Adipocyte (in vitro differentiated cells): Measurements from ENCODE around the gene MICAL2.
A peak's percentile ranks its signal among the peaks of the same experiment; 100 is the strongest.

ENCODE experiments used
- DNase-seq: peaks from one replicate; pipeline ENCODE4 v3.0.0-alpha.2; 2015; ENCODE audit warnings: low read depth
- H3K27me3 ChIP-seq: replicated peaks from 2 replicates; pipeline ENCODE4 v1.7.0; 2013; ENCODE audit warnings: mild to moderate bottlenecking, low read length, moderate library complexity; ENCODE audit not compliant: control insufficient read depth, insufficient read depth
- H3K36me3 ChIP-seq: 2 replicates; pipeline ENCODE4 v1.7.0; 2013; ENCODE audit warnings: low read length, mild to moderate bottlenecking, moderate library complexity; ENCODE audit not compliant: control insufficient read depth, insufficient read depth, severe bottlenecking
- H3K4me1 ChIP-seq: 2 replicates; pipeline ENCODE4 v1.7.0; 2013; ENCODE audit warnings: mild to moderate bottlenecking, low read length, moderate library complexity; ENCODE audit not compliant: control insufficient read depth, insufficient read depth
- H3K4me3 ChIP-seq: 2 replicates; pipeline ENCODE4 v1.7.0; 2013; ENCODE audit warnings: mild to moderate bottlenecking, low read length, moderate library complexity
- H3K9ac ChIP-seq: 2 replicates; pipeline ENCODE4 v1.7.0; 2013; ENCODE audit warnings: mild to moderate bottlenecking, low read length, moderate library complexity
- H3K9me3 ChIP-seq: 2 replicates; pipeline ENCODE4 v1.7.0; 2013; ENCODE audit warnings: mild to moderate bottlenecking, low read length, moderate library complexity; ENCODE audit not compliant: control insufficient read depth

Gene MICAL2

DNA sequence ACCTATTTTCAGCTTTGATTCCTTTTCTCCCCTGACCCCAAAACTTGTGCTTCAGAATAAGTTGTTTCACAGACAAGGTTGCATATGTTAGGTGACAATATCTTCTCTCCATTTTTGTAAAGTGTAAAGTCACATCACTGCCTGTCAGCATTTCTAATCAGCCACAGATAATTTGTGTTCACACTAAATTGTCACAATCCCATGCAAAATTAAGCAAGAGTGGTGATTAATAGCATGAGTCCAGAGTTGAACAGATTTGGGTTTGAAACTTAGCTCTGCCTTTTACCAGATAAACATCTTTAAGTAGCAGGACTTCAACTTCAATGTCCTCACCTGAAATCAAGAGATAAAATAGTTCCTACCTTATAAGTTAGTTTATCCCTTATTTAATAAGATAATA is 80.1 kb downstream of the MICAL2 start:
- no peak for DNase-seq
- Histone ChIP-seq H3K9ac (no peak overlapping the region), H3K4me3 (no peak overlapping the region), H3K4me1 (no peaks in the 10 kb centered on the region), H3K27me3 (no peaks in the 10 kb centered on the region), H3K36me3 (no peaks in the 10 kb centered on the region), H3K9me3 (no peaks in the 10 kb centered on the region)

DNA sequence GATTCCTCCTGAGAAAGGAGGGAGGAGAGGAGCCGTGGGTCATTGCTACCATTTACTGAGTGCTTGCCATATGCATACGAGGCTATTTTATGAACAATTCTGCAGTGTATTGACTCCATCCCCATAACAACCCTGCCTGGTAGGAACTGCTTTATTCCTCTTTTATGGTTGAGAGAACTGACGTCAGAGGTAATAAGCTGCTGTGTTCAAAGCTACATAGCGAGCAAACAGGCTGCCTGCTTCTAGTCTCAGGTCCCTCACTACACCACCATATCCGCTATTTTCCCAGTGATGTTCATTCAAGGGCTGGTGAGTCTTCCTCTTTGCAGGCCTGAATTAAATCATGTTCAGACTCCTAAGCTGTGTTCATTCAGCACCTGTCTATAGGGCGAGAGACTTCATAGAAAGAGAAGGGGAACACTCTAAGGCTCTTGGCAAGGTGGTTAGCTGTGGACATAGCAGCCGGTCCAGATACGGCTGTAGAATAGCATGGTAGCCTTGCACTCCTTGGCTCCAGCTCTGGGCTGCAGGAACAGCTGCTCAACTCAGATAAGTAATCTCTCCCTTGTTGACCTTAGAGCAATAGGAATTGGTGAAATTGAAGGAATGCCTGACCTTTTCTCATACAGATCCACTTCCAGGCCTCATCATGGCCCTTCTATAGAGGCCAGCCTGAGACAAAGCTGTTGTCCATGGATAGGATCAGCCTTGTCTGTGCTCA is 82.6 kb downstream of the MICAL2 start:
- Histone ChIP-seq H3K4me1 (no peaks in the 10 kb centered on the region), H3K4me3 (no peak overlapping the region), H3K9ac (no peak overlapping the region), H3K9me3 (no peaks in the 10 kb centered on the region), H3K36me3 (no peaks in the 10 kb centered on the region), H3K27me3 (no peaks in the 10 kb centered on the region)
- DNase-seq: no peak

DNA sequence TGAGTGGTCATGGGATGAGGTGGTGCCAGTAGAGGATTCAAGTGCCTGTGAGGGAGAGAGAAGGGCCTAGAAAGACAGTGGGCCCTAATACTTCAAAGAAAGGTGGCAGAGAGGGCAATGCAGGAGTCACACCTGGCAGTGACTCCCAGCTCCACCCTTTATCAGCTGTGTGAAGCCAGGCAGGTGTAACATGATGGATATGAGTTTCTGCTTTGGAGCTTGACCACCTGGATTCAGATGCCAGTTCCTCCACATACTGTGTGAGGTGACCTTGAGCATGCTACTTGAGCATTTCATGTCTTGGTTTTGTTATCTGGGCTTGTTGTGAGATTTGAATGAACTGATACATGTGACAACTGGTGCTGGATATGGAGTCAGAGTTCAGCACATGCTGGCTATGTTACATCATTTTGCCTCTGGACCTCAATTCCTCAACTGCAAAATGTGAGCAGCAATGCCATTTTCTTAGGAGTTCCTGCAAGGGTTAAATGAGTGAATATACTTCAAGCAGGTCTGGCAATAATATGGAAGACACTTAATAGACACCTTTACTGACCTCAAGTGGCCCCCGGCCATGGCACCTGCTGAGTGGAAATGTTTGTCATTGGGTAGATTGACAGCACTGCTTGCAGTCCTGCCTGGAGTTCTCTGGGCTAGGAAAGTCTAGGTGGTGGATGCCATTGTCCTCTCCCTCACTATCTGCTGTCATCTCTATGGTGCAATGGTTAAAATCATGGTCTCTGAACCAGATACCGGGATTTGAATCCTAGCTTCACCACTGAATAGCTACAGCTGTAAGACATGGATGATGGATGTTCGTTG is 83.3 kb downstream of the MICAL2 start:
- Histone ChIP-seq H3K9ac (no peak overlapping the region), H3K9me3 (no peaks in the 10 kb centered on the region), H3K27me3 (no peaks in the 10 kb centered on the region), H3K4me1 (no peaks in the 10 kb centered on the region), H3K4me3 (no peak overlapping the region), H3K36me3 (no peaks in the 10 kb centered on the region)
- no peak for DNase-seq

DNA sequence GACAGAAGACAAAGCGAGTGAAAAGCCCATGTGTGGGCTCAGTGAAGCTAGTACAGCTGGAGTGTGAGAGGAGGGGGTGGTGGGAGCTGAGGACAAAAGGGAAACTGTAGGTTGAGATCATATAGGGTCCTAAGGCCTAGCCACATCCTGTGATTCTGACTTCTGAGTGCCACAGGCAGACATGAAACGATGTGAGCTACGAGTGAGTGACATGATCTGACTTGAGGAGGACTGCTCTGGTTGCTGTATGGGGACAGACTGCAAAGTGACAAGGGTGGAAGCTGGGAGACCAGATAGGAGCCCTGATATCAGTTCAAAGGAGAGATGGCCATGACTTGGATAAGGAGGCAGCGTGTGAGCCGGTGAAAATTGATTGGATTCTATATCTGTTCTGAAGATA is 85.4 kb downstream of the MICAL2 start:
- Histone ChIP-seq H3K27me3 (no peaks in the 10 kb centered on the region), H3K4me1 (peaks cover 4% of the 10 kb centered on the region), H3K4me3 (no peak overlapping the region), H3K36me3 (no peaks in the 10 kb centered on the region), H3K9ac (no peak overlapping the region), H3K9me3 (no peaks in the 10 kb centered on the region)
- DNase-seq: no peak

DNA sequence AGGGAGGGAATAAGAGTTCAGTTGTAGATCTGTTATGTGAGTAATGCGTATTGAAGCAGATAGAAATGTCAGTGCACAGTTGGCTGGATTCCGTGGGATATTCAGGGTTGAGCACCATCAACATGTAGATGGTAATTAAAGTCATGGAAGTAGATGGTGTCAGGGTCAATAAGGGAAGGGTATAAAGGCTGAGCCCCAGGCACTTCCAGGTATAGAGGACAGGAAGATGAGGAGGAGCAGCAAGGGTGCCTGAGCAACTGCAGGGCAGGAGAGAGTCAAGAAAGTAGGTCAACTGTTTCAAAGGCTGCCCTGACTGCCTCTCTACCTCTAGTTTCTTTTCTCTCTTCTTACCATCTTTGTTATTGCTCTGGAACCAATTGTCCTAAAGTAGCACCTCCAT is 85.9 kb downstream of the MICAL2 start:
- Histone ChIP-seq H3K27me3 (no peaks in the 10 kb centered on the region), H3K9me3 (no peaks in the 10 kb centered on the region), H3K36me3 (no peaks in the 10 kb centered on the region), H3K9ac (no peak overlapping the region), H3K4me3 (no peak overlapping the region), H3K4me1 (peaks cover 10% of the 10 kb centered on the region)
- DNase-seq: no peak

DNA sequence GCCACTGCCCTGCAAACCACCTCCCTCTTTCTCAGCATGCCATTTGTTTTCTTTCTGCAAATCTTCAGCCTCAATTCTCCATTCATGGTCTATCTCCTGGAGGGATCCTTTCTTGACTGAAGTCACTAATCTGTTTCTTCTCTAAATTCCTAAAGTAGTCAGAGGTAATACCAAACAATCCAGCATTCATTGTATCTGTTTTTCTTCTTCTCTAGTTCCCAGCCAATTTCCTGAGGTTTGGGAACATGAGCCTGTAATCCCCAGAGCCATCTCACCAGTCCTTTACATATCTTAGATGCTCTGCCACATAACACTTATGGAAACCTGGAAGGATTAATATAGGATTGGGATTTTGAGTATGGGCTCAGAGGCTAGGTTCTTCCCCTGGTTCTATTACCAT is 86.5 kb downstream of the MICAL2 start:
- peaks cover 13% of the 10 kb centered on the region for H3K4me1 ChIP-seq
- no peak for DNase-seq
- H3K4me3 ChIP-seq: no peak overlapping the region
- H3K27me3 ChIP-seq: no peaks in the 10 kb centered on the region
- no peaks in the 10 kb centered on the region for H3K36me3 ChIP-seq
- no peaks in the 10 kb centered on the region for H3K9me3 ChIP-seq
- no peak overlapping the region for H3K9ac ChIP-seq

DNA sequence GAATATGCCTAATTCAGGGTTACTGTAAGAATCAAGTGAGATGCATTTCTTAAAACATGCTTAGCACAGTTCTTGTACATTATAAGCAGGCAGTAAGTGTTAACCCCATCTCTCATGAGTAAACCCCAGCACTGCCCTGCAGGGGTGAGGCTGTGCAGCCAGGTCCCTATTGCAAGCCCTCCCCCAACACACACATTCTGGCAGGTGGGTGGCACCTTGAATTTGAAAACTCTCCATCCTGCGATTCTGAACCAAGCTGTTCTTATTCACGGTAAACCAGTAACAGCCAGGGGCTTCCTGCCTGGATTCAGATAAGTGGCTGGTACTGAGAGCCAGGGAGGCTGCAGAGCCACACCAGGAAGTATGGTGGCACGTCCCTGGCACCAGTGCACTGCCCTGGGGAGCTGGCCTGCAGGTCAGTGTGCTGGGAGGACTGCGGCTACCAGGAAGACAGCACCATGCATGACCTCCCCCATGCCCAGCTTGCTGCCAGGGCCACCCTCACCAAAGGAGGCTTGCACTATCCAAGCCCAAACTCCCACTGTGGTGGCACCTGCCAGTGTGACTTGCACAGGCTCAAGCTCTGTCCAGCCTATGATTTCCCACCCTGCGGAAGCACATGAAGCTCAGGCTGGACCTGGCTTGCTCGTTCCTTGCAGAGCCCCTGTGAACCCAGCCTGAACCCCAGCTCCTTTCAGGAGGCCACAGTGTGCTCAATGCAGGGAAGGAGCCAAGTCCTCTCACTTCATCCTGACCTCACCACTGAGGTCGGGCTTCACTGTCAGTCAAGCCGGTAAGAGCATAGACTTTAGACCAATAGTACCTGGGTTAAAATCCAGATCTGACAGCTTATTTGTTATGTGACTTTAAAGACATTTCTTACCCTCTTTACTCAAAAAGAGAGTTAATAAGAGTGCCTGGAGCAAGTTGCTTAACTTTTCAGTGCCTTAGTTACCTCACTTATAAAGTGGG is 88.1 kb downstream of the MICAL2 start:
- no peaks in the 10 kb centered on the region for H3K9me3 ChIP-seq
- H3K4me1 ChIP-seq: peaks cover 13% of the 10 kb centered on the region
- H3K27me3 ChIP-seq: no peaks in the 10 kb centered on the region
- no peak overlapping the region for H3K4me3 ChIP-seq
- DNase-seq: no peak
- no peak overlapping the region for H3K9ac ChIP-seq
- H3K36me3 ChIP-seq: no peaks in the 10 kb centered on the region

DNA sequence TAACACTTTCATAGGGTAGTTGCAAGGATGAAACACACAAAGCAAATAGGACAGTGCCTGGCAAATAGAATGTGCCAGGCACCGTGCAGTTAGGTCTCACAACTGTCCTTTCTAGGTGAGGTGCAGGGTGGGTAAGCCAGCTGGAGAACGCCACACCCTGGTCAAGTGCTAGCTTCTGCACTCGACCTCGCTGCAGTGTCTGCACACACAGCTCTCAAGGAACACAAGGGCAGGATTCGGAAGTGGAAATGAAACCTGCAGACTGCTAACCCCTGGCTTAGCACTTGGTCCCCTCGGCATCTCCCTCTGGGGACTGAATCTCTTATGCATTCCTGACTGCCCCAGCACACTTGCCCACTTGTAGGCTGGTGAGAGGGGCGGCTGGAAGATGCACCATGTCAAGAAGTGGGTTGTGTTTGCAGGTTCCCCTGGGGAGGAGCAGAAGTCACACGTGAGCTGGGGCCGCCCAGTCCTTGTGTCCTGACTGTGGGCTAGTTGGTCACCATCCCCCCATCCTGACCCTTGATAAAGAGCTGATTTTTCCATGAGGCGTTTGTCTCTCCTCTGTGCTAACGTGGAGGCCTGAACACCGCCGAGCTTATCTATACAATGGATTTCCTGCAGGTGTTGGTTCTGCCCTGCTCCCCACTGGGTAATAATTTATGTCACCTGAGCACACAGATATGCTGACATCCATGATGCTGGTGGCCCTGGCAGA is 89.0 kb downstream of the MICAL2 start:
- DNase-seq: no peak
- Histone ChIP-seq H3K9ac (no peak overlapping the region), H3K36me3 (no peaks in the 10 kb centered on the region), H3K4me3 (no peak overlapping the region), H3K9me3 (no peaks in the 10 kb centered on the region), H3K4me1 (peaks cover 13% of the 10 kb centered on the region), H3K27me3 (no peaks in the 10 kb centered on the region)

DNA sequence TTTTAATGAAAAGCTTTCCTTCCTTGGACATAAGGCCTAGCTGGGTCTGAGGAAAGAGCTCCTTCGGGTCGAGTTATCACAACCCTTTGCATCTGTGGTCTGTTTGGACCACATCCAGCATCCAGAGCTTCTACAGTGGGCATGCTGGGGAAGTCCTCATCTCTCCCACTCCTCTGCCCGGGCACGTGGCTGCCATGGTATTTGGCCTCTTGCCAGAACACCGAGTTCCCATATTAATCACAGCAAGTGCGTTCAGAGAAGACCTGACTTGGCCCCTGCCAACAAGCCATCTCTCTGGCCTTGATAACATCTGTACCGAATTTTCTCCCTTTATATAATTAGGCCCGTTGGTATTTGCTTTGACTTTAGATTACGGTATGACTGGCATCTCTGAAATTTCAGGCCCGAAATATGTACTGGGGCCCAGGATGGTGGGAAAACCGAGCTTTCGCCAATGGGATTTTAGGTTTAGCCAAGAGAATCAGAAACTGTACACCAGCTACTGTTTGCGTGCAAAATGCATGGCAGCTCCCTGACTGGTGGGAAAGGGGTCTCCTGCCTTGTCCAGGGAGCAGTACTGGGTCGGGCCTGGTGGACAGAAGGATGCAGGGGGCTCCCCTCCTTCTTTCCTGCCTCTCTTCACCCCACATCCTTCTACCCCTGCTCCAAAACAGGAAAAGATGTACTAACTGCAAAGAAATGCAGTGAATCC is 90.0 kb downstream of the MICAL2 start:
- Histone ChIP-seq H3K27me3 (no peaks in the 10 kb centered on the region), H3K9ac (peak overlapping the region; percentile 21), H3K4me1 (peaks cover 13% of the 10 kb centered on the region), H3K36me3 (no peaks in the 10 kb centered on the region), H3K9me3 (no peaks in the 10 kb centered on the region), H3K4me3 (no peak overlapping the region)
- DNase-seq: peak; percentile 85
